NCI-H446 (cell line): ENCODE results near the gene GEMIN5.
A peak's percentile ranks its signal among the peaks of the same experiment; 100 is the strongest.
"Not testable (repeated sequence)": the region's sequence is repeated elsewhere in the genome, so short reads cannot be mapped to it uniquely, and the experiment has no call there.

Source experiments
- DNase-seq, 2 experiments: peaks; one replicate each; lab custom pipeline; 2025; lab: John Stamatoyannopoulos, UW

GEMIN5 gene

DNA sequence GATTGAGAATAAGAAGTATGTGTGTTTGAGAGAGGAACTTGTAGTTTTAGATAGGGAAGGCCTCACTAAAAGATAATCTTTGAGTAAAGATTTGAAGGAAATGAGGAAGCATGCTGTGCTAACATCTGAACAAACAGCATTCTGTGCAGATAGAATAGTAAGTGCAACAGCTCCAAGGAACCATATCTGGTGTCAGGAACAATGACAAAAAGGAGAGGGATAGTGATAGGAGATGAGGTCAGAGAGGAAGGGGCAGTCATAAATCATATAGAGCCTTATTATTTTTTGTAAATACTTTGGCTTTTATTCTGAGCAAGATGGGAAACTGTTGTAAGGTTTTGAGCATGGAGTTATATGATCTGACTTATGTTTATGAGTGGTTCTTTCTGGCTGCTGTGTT, 6.7 kb upstream of the GEMIN5 start:
- no peak for DNase-seq

DNA sequence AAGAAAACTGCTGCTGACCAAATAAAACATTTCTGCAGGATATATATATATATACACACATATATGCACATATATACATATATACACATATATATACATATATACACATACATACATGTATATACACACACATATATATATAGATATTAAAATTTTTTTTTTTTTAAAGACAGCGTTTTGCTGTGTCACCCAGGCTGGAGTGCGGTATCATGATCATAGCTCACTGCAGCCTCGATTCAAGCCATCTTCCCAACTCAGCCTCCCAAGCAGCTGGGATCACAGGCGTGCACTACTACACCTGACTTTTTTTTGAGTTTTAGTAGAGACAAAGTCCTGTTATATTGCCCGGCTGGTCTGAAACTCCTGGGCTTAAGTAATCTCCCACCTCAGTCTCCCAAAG, 5.5 kb upstream of the GEMIN5 start:
- DNase-seq: no peak

DNA sequence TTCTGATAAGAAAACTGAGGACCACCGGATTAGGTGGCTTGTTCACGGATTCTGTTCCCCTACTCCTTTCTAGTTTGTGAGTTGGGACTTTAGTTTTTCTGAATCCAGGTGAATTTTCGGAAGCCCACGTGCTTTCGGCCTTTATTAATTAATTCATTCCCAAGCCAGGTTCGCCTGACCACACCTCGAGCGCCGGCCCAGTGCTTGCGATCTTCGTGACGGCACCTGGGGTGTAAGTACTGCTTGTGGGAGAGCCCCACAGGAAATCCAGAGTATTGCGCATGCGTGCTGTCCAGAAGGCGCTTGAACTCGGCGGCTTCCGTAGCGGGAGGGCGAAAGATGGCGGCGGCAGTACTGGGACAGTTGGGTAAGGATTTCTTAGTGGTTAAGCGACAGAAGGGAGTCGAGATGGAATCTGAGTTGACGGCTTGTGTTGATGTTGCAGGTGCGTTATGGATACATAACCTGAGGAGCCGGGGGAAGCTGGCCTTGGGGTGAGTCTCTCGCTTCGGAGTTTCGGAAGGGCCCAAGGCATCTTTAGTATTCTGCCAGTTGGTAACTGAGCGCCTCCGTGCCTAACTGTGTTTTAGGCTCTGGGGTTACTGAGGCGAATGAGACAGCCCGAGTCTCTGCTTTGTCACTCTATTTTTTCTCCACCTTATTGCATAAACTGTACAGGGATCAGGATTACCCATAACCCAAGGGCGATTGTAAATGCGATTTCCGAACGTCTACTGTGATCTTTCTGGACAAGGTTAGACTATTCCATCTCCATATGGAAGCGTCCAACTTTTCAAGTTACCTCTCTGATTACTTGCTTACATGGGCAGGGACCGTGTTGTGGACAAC, 3.0 kb upstream of the GEMIN5 start, which contains the start of gene MRPL22:
TSS of gene MRPL22 (plus strand) at position 302 of the 849 bp plus-strand sequence. CDS start at position 340, 38 bp downstream.
- peak; percentile 76 to 93 for DNase-seq

DNA sequence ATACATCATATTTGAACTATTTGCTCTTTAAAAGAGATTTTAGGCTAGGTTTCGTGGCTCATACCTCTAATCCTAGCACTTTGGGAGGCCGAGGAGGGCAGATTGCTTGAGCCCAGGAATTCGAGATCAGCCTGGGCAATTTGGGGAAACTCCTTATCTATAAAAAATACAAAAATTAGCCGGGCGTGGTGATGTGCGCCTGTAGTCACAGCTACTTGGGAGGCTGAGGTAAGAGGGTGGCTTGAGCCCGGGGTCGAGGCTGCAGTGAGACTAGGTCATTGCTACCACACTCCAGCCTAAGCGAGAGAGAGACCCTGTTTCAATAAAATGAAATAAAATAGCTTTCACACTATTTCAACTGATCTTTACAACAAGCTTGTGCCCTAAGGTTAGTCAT, 2.4 kb upstream of the GEMIN5 start:
- no peak for DNase-seq

DNA sequence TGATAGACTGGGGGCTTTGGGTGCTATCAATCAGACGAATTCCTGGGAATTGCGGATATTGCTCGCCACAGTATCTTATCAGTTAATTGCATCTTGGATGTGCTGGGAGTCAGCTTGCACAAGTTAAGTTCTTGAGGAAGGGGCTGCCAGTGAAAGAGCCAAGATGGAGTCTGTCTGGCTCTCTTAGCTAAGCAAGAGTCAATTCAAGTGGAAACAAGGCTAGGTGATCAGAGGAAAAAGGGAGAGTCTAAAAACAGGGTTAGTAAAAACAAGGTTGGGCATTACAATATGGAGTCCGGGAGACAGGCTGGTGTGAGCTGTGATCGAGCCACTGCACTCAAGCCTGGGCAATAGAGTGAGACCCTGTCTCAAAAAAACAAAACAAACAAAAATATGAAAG, 1.4 kb upstream of the GEMIN5 start:
- DNase-seq: not testable (repeated sequence)

DNA sequence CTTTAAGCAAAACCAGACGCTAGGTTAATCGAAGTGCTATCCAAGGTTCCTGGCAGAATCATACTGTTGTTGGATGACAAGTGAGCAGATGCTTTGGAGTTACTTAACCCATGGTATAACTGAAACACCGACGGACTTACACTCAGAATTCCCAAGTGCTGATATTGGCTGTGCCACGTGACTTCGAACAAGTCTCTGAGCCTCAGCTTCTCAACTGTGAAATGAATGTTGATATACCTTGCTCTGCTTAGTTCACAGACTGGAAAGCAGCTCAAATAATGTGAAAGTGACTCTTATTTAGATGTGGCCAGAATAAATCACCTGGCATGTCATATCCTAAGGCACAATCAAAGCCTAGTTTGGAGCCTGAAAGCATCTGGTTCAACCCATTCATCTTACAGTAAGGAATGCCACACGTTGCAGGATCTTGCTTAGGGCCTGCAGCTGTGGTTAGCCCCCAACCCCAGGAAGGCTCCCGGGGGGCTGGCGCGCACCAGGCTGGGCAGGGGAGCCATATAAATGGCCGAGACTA, 759 bp downstream of the GEMIN5 start:
- peak in 1 of 2 experiments; percentile 2 for DNase-seq

DNA sequence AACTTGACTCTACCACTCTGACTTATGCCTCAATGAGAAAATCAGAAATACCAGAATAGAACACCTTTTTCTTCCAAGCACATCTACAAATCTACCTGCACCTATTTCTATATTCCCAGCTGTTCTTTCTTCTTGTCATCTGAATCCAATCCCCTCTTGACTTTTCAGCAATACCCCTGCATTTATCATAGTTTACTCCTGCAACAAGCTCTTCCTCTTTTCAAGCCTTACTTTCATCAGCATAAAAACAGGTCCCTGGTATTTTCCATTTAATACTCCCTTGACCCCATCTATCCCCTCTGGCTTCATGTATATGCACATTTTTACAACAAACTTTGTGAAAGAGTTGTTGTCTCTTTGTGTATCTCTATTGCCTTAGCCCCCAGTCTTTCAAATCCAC, 3.1 kb downstream of the GEMIN5 start:
- no peak for DNase-seq

DNA sequence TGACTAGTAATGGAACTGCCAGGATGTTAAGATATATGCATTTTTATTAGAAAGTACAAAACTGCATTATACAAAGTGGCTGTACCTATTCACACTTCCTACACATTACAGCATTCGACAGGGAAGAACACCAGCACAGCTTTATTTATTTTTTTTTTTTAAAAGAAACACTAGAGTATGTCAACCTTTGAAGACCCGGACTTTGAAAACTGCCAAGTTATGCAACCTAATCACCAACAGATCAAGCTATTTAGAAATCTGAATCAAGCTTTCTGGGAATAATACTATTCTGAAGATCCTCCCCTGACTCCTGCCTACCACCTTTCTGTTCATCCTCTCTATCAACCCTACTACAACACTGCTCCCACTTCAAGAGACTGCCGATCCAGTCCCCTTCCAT, 4.5 kb downstream of the GEMIN5 start:
- DNase-seq: no peak

DNA sequence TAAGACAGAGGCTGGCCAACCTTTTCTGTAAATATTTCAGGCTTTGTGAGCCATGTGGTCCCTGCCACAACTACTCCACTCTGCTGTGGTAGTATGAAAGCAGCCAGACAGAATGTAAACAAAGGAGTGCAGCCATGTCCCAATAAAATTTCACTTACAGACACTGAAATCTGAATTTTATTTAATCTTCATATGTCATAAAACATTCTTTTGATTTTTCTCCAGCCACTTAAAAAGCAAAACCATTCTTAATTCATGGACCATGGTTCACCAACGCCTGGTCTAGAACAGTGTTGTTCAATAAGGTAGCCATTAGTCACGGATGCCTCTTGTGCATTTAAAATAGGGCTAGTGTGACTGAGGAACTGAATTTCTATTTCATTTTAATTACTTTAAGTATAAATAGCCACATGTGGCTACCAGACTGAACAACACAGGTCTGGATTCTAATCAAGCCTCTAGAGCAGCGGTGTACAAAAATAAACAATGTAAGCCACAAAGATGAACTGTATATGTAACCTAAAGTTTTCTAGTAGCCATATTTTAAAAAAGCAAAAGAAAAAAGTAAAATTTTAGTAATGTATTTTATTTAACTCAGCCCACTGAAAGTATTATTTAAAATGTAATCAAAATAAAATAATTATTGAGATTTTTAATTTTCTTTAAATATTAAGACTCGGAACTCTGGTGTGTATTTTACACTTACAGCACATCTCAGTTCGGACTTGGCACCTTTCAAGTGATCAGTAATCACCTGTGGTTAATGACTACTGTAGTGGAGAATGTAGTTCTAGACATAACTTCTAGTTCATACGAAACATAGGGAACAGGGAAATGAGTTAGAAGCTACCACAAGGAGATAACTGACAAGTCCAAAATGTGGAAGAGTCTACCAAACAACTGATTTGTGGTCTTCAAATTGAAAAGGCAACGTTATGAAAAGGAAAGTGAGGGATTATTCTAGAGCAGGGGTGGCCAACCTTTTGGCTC, 14.3 kb downstream of the GEMIN5 start:
- DNase-seq: no peak

DNA sequence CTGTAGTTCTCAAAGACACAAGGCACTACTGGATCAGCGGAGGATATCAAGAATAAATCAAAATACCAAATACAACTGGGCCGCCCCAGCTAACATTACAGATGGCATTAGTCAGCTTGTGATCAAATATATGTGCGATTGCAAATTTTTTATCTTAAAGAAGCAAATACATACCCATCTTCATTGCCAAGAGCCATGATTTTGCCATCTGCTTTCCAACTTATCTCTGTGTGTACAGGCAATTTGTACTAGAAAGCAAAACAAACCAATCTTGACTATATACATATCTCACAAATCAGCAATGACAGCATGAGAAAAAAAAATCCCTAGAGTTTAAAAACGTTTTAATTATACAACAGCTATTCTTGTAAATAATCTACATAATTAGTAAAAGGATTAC, 20.3 kb downstream of the GEMIN5 start:
- DNase-seq: no peak

DNA sequence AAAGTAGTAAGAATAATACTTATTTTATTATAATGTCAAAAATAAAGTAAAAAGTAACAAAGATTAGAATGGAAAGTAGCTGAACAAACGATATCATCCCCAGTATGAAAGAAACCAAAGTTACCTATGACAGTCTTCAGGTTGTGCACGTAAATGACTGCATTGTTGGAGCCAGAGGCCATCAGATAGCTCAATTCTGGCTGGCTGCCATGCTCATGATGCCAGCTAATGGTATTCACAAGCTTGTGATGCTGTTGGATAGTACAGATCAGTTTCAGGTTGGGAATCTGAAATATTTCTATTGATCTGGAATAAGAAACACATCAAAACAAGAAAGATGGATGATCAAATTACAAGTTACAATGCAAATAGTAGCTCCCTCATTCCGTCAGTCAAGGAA, 21.1 kb downstream of the GEMIN5 start:
- DNase-seq: no peak

DNA sequence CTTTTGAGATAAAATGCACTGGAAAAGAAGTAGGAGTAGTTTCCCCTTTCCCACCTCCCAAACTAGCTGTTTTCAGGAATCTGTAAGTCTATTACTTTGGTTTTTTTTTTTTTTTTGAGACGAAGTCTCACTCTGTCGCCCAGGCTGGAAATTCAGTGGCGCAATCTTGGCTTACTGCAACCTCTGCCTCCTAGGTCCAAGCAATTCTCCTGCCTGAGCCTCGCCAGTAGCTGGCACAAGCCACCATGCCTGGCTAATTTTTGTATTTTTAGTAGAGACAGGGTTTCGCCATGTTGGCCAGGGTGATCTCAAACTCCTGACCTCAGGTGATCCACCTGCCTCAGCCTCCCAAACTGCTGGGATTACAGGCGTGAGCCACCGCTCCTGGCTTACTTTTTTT, 32.4 kb downstream of the GEMIN5 start:
- not testable (repeated sequence) for DNase-seq

DNA sequence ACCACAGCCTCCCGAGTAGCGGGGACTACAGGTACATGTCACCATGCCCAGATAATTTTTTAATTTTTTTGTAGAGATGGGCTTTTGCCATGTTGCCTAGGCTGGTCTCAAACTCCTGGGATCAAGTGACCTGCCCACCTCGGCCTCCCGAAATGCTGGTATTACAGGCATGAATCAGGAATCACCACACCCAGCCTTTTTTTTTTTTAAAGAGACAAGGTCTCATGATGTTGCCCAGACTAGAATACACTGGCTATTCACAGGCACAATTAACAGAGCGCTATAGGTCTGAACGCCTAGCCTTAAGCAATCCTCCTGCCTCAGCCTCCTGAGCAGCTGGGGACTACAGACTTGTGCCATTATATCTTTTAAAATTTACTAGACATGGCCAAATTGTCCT, 36.1 kb downstream of the GEMIN5 start:
- no peak for DNase-seq

DNA sequence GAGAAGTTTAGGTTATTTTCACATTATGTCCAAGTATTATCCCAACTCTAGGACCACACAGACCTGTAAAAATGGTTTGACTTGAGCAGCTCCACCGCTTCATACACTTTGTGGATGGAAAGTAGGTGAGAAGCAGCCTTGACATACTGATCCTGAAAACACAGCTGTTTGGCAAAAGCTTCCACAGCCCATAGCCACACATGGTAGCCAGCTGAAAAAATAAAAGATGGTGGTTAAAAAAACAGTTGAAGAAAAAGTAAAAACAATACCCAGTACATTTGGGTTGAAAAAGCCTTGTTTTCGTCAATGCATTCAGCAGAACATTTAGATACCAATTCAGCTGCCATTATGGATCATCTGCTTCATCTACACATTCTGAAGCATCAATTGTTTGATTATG, 36.7 kb downstream of the GEMIN5 start:
- no peak for DNase-seq

DNA sequence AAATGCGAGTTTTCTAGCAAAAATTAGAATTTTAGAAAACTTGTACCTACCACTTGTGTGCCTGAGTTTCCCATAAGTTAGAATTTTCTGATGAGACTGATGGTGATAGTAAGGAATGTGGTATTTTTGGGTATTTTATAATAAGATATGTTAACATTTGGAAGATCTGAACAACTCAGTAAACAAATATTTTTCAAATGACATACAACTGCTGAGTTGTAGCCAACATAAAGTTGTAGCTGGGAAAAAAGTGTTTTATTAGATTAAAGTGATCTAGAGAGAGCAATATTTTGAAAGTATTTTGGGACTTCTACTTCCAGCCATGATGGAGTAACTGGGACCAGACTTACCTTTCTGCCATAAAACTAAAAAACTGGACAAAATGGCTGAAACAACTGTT, 37.9 kb downstream of the GEMIN5 start:
- no peak for DNase-seq

DNA sequence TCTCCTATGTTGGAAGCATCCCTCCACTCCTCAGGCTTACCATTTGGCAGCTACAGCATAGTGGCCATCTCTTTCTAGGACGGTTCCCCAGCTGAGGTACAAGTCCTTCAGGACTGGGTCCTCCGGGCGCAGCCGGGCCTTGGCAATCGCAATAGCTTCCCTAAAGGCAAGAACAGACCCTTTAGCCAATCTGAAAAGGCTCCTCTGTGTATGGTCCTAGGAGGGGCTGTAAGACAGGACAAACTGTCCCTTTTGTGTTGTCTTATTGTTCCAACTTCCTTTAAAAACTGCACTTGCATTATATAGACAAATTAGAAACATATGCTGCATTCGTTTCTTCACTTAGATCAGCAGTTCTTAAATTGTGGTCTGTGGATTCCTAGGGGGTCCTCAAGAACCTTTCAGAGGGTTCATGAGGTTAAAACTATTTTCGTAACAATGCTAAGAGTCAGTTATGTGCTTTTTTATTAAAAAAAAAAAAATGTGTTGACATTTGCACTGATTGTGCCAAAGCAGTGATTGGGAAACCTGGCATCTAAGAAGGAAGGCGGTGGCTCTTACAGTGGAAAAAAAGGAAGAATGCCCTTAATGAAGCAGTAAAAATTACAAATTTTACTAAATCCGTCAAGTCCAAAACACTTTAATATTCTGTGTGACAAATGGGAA, 38.7 kb downstream of the GEMIN5 start:
- DNase-seq: no peak

DNA sequence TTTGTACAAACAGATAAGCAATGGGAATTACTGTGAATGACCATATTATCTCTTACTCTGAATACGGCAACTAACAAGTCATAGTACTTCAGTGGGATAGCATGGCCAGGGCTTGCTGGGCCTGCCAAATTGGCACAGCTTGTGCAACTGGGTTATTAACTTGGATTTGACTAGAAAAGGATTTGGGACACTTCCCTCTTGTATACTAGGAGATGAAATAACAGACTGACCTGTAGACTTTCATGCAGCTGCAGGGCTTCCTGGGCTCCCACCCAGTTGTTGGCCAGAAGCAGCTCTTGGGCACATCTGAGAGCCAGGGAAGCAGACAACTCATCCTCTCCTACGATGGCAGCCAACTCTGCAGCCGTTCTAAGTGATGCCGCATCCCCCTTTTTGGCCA, 39.8 kb downstream of the GEMIN5 start:
- no peak for DNase-seq

DNA sequence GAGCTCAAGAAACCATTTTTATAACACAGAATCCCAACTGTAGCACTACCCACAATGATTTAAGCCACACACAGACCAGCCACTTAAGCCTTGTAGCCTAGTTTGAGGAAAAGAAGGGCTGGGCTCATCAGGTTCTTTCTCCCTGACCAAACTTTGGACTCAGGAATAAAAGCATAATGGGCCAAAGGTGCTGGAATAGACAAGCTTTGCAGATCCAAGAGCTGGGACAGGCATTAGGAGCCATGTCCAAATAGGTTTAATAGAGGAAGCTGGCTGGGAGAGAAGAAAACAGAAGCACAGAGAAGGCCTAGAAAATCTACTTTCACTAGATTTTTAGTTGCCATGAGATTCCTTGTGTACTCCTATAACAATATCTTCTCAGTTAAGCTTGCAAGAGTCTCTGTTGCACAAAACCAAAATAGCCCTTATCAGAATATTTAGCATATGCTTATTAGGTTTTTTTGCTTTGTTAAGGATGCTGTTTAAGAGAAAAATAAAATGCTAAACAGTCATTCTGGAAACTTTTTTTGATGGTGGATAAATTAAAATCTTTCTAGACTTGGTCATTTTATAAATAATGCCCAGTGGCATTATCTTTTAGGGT, 41.3 kb downstream of the GEMIN5 start:
- DNase-seq: no peak

DNA sequence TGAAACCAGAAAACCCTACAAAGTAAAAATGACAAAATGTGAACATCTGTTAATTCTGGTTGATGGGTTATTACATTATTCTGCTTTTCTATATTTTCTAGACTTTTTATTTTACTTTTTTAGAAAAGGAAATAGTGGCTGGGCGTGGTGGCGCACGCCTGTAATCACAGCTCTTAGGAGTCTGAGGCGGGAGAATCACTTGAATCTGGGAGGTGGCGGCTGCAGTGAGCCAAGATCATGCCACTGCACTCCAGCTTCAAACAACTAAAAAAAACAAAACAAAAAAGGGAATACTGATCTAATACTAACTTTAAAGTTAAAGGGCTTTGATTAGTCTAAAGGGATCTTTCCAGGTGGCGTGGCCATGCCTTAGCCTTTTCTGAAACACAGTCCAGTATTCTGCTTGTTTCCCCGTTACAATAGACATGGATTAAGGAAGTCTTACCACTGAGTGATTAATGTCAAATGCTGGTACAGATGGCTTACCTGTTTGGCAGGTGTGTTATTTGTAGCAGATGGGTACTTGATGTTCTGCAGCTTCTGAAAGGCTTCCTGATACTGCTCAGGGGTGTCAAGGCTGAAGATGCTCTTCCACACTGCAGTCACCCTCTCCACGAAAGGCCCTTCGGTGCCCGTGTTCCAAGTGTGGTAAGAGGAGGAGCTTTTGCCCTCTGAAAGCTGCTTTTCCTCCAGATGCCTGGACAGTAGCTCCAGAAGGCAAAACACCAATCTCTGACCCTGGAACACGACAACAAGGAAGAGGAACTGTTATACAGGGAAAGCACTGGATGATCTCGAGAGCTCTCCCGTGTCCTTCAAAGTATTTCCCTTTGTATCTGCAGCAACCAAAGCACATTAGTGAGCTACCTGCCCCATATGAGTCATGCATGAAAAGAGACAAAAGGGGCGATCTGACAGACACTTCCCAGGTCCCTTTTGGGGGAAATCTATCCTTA, 42.1 kb downstream of the GEMIN5 start:
- DNase-seq: no peak

DNA sequence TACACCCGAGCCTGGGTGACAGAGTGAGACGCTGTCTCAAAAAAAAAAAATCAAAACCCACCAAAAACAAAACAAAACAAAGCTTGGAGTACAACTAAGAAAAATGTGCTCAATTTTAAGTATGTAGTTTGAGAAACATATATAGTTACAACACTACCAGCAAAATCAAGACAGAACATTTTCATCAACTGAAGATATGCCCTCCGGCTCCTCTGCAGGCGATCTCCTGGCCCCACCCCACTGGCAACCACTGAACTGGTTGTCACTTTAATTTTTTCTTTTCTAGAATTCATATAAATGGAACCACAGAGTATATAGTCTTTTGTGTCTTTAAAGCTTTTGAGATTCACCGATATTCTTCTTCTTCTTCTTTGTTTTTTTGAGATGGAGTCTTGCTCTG, 44.6 kb downstream of the GEMIN5 start:
- DNase-seq: no peak
